ENCODE results near the gene NMRAL1. TPM values are rescaled to one million over a fixed set of nuclear protein-coding genes. Genes with fewer than 3 reads are reported as not detected.

NMRAL1 gene
- total RNA-seq, 1 donor from 2014 or later = 42.4 TPM

DNA sequence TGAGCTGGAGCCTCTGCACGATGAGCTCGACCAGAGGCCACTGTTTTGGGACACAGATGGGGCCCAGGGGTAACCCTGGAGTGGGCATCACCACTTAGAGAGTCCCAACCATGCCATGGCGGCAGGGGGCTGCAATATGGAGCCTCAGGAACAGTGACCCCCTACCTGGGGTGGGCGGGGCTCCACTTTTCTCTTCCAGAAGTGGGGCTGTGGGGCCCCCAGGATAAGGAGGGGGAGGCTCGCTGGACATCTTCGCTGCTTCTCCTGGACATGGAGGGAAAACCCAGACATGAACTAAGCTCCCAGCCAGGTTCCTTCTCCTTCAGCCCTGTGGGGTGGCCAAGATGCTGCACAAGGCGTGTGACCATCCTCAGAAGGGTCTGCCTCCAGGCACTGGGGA lies 39.5 kb upstream of the NMRAL1 start:
- Mint-ChIP-seq H3K4me1 (peaks cover 35% of the 10 kb centered on the region), H3K9me3 (no peaks in the 10 kb centered on the region), H3K36me3 (ENCODE audit: low read depth) (peaks cover 40% of the 10 kb centered on the region), H3K27me3 (no peaks in the 10 kb centered on the region), H3K4me3 (no peak overlapping the region), H3K27ac (no peak overlapping the region)
- ATAC-seq (ENCODE audit: low read depth) (no peak), DNase-seq (no peak)
- ChIA-PET CTCF (no interaction called here), POLR2A (interaction anchor here (1.0 kb wide), 1 partner anchor 102 kb away, joined by 3 read pairs; no protein-coding TSS in a partner anchor)
- TF ChIP-seq, protein P1, sequence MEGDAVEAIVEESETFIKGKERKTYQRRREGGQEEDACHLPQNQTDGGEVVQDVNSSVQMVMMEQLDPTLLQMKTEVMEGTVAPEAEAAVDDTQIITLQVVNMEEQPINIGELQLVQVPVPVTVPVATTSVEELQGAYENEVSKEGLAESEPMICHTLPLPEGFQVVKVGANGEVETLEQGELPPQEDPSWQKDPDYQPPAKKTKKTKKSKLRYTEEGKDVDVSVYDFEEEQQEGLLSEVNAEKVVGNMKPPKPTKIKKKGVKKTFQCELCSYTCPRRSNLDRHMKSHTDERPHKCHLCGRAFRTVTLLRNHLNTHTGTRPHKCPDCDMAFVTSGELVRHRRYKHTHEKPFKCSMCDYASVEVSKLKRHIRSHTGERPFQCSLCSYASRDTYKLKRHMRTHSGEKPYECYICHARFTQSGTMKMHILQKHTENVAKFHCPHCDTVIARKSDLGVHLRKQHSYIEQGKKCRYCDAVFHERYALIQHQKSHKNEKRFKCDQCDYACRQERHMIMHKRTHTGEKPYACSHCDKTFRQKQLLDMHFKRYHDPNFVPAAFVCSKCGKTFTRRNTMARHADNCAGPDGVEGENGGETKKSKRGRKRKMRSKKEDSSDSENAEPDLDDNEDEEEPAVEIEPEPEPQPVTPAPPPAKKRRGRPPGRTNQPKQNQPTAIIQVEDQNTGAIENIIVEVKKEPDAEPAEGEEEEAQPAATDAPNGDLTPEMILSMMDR (IDR thresholded peaks at IDR 0.05) = no peak
- intact Hi-C loops (cut with micrococcal nuclease) = no loop called here

DNA sequence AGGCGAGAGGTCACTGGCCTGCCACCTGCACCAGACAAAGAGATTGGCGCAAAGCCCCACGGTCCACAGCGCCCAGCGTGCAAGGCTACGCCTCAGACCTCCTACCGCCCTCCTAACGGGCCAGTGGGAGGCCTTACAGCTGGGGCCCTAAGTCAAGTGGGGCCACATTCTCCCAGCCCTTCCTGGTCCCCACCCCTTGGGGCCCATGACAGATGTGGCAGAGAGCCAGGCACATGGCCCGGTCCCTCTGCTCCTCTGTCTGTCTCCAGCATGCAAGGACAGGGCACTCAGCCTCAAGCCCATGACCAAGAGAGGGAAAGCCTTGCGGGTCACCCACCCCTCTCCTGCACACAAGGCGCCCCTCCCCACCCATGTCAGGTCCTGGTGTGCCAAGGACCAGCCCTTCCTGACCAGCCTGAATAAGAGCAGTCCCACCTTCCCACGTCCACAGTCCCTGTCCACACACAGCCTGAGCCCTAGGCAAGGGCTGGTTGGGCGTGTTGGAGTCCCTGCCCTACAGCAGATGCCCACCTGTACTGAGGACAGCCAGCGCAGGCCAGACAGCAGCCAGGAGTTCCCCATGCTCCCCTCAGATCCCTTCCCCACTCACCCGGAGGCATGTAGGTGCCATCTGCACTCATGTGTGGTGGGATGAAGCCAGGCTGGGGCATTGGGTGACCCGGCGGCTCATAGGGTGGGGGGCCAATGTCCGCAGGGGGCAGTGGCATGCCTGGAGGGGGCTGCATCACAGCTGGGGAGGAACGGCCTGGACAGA lies 38.8 kb upstream of the NMRAL1 start:
- no peak for DNase-seq
- H3K4me1 Mint-ChIP-seq = peaks cover 35% of the 10 kb centered on the region
- ChIA-PET CTCF (no interaction called here), POLR2A (no interaction called here)
- peaks cover 45% of the 10 kb centered on the region for H3K36me3 Mint-ChIP-seq (ENCODE audit: low read depth)
- TF ChIP-seq, protein P1 (IDR thresholded peaks at IDR 0.05) = no peak
- no peak for ATAC-seq (ENCODE audit: low read depth)
- no peak overlapping the region for H3K4me3 Mint-ChIP-seq
- H3K9me3 Mint-ChIP-seq = no peaks in the 10 kb centered on the region
- H3K27ac Mint-ChIP-seq = no peak overlapping the region
- no peaks in the 10 kb centered on the region for H3K27me3 Mint-ChIP-seq
- intact Hi-C loops (cut with micrococcal nuclease) = no loop called here

DNA sequence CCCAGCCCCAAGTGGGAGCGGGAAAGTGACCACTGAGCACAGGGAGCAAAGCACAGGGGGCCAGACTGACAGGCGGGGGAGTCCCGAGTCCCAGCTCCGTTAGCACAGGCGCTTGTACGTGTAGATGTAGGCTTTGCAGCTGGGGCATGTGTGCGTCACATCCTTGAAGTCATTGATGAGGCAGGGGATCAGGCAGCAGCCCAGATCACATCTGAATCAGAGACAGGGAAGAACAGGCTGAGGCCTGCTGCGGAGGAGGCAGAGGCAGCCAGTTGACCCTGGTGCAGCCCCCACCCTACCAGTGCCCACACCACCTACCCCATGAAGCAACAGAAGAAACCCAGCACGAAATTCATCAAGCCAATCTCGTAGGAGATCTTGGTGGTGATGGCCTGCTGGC lies 38.0 kb upstream of the NMRAL1 start:
- no peak overlapping the region for H3K27ac Mint-ChIP-seq
- TF ChIP-seq, protein P1 (IDR thresholded peaks at IDR 0.05) = no peak
- H3K36me3 Mint-ChIP-seq (ENCODE audit: low read depth) = peaks cover 53% of the 10 kb centered on the region
- CTCF ChIA-PET = interaction anchor here (1.3 kb wide), 1 partner anchor 112 kb away, joined by 4 read pairs; the partner anchor contains the start of gene MGRN1
- ATAC-seq (ENCODE audit: low read depth) (no peak), DNase-seq (no peak)
- H3K4me1 Mint-ChIP-seq = peaks cover 35% of the 10 kb centered on the region
- no peaks in the 10 kb centered on the region for H3K27me3 Mint-ChIP-seq
- no peaks in the 10 kb centered on the region for H3K9me3 Mint-ChIP-seq
- intact Hi-C loops (cut with micrococcal nuclease) = no loop called here
- POLR2A ChIA-PET = no interaction called here
- no peak overlapping the region for H3K4me3 Mint-ChIP-seq

DNA sequence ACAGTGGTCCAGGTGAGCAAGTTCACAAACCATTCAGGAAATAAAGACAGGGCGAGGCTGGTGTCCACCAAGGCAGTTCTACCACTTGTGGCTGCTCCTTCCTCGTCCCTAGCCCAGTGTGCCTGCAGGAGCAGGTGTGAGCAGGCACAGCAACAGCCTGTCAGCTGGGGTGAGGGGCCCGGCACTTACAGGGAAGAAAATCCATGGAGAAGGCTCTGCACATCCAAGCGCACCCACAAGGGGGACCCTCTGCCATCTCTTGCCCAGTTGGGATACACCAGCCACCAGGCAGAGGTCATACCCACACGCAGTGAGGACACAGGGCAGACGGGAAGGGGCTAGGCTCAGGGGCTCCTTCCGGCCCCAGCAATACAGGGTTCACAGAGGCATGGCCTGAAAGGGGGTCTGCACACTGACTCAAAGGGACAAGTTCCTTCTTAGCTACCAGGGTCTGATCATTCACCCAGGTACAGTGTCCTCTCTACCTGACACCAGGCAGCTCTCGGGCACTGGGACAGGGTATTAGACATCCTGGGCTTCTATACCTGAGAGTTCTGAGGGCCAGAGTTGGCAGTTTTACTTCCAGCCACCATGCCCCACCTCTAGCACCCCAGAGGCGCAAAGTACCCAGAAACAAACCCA lies 37.1 kb upstream of the NMRAL1 start:
- Mint-ChIP-seq H3K27ac (no peak overlapping the region), H3K4me1 (peaks cover 34% of the 10 kb centered on the region), H3K36me3 (ENCODE audit: low read depth) (peaks cover 56% of the 10 kb centered on the region), H3K4me3 (no peak overlapping the region), H3K9me3 (no peaks in the 10 kb centered on the region), H3K27me3 (no peaks in the 10 kb centered on the region)
- DNase-seq (no peak), ATAC-seq (ENCODE audit: low read depth) (no peak)
- CTCF ChIA-PET = interaction anchor here (1.3 kb wide), 1 partner anchor 113 kb away, joined by 4 read pairs; the partner anchor contains the start of gene MGRN1
- POLR2A ChIA-PET = no interaction called here
- TF ChIP-seq, protein P1 (IDR thresholded peaks at IDR 0.05) = no peak
- intact Hi-C loops (cut with micrococcal nuclease) = no loop called here

DNA sequence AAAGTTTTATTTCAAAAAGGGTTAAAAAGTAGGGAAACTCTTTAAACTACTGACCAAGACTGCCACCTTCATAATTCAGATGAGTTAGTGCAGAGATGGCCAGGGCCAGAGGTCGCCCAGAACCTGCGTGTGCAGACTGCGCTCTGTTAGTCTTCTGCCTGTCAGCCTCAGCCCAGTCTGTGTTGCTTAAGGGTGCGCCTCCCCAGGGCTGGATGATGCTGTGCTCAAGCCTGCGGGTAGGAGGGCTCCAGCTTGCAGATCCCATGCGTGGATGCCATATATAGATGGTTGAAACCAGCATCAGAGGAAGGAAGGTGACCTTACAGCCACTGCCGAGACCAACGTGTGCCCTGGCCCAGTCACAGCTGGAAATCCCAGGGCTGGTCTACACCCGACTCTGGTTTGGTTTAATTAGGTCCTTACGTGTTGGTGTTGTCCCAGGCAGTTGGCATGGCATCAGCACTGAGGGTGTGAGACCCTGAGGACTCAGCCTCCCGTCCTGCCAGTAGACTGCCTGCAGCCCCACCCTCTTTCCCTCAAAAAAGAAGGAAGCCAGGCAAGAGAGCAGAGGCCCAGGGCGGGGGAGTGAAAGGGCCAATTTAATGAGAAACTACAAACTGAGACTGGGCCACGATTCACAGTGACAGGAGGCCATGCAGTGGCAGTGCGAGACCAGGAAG lies 36.5 kb upstream of the NMRAL1 start:
- ChIA-PET POLR2A (no interaction called here), CTCF (interaction anchor here (0.8 to 1.3 kb wide), 2 partner anchors 37 to 113 kb away, joined by 3 to 4 read pairs; partner anchors contain the start of gene MGRN1)
- H3K36me3 Mint-ChIP-seq (ENCODE audit: low read depth) = peaks cover 56% of the 10 kb centered on the region
- H3K4me1 Mint-ChIP-seq = peaks cover 35% of the 10 kb centered on the region
- no peak for DNase-seq
- no peak overlapping the region for H3K27ac Mint-ChIP-seq
- intact Hi-C loops (cut with micrococcal nuclease) = no loop called here
- H3K27me3 Mint-ChIP-seq = no peaks in the 10 kb centered on the region
- ATAC-seq (ENCODE audit: low read depth) = no peak
- H3K9me3 Mint-ChIP-seq = no peaks in the 10 kb centered on the region
- TF ChIP-seq, protein P1 (IDR thresholded peaks at IDR 0.05) = no peak
- no peak overlapping the region for H3K4me3 Mint-ChIP-seq

Measured in activated B cell treated with CpG ODN at 0.5 μM for 24 hours (primary cell).